HG02852 (cell line): ENCODE data around the gene MEGF11.

Experiments
- ATAC-seq: cut with Tn5 transposase; IDR thresholded peaks from one replicate; pipeline ENCODE4 v1.9.1; 2021; ENCODE audit warnings: mild to moderate bottlenecking, moderate library complexity; ENCODE audit not compliant: unreplicated experiment

MEGF11 gene

DNA sequence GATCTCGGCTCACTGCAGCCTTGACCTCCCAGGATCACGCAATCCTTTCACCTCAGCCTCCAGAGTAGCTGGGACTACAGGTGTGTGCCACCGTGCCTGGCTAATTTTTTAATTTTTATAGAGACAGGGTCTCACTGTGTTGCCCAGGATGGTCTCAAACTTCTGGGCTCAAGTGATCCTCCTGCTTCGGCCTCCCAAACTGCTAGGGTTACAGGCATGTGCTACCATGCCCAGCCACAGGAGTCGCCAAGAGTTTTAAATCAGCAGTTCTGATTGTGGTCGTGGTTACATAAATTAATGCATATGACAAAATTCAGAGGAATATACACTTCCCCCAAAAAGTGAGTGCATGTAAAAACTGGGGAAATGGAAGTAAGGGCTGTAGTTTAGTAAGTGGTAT, 32.9 kb downstream of the MEGF11 start:
- ATAC-seq, result no peak

DNA sequence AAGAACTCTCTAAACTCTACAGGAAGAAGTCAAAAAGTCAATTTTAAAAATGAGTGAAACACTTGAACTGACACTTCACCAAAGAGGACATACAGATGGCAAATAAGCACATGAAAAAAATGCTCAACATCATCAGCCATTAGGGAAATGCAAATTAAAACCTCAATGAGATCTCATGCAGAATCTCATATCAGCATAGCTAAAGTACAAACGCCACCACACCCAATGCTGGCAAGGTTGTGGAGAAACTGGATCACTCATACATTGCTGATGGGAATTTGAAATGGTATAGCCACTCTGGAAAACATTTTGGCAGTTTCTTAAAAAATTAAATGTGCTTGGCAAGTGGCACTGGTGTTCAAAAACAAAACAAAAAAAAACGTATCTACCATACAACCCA, 34.2 kb downstream of the MEGF11 start:
- ATAC-seq, result no peak

DNA sequence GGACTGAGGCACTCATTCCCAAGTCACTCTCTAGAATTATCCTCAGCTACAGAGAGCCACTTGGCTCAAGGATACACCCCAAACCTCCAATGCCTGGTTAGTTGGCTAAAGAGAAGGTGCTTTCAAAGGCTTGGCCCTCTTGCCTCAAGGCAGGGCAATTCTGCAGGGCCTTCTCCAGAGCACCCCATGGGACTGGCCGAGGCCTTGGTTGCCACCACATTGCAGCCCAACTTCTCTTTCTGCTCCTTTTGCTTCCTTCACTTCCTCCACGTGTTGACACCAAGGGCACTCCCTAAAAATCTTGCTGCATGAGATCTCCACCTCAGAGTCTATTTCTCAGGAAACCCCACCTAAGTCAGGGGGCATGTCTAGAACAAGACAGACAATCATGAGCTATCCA, 36.7 kb downstream of the MEGF11 start:
- no peak for ATAC-seq

DNA sequence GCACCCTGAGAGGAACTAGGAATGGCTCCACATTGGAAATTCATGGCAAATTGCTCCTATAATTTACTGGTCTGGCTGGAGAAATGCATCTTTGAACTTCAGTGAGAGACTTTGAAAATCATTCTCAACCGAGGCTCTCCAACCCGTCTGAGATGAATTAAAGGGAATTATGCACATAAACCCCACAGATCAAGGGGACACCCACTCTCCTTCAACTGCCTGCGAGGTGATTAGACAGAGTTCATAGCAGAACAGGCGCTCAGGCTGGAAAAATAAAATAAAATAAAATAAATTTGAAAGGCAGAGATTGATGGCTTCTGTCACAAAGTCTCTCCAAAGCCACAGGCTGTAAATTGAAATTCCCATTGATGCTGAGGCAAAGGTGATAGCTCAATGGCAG, 37.7 kb downstream of the MEGF11 start:
- no peak for ATAC-seq

DNA sequence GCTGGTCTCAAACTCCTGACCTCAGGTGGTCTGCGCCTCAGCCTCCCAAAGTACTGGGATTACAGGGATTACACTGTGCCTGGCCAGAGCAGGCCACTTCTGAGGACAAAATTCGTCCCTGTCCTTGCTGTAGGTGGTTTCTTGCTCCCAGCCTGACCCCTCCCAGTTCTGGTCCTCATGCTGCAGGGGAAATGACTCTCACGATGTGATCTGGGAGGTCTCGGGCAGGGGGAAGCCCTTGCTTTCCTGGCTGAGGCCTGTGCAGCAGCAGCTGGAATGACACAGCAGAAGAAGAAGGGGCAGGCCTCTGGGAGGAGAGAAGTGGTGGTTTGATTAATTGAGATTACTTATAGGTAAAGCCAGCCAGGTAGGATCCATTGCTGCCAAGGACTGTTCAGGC, 39.3 kb downstream of the MEGF11 start:
- no peak for ATAC-seq

DNA sequence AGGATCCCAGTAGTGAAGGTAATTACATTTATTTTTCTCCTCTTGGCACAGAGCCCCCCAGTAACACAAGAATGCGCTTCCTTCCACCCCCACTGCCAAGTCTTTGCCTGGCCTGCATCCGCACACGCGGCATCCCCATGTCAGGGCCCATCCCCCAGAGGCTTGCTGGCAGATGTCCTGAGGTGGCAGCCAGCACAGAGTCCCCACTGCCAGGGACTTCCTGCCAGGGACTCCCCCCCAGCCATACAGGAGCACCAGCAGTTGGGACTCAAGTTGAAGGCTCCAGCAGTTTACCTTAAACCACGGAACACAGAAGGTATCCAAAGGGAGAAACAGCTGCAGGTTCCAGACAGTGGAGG, 41.0 kb downstream of the MEGF11 start:
- ATAC-seq, result no peak

DNA sequence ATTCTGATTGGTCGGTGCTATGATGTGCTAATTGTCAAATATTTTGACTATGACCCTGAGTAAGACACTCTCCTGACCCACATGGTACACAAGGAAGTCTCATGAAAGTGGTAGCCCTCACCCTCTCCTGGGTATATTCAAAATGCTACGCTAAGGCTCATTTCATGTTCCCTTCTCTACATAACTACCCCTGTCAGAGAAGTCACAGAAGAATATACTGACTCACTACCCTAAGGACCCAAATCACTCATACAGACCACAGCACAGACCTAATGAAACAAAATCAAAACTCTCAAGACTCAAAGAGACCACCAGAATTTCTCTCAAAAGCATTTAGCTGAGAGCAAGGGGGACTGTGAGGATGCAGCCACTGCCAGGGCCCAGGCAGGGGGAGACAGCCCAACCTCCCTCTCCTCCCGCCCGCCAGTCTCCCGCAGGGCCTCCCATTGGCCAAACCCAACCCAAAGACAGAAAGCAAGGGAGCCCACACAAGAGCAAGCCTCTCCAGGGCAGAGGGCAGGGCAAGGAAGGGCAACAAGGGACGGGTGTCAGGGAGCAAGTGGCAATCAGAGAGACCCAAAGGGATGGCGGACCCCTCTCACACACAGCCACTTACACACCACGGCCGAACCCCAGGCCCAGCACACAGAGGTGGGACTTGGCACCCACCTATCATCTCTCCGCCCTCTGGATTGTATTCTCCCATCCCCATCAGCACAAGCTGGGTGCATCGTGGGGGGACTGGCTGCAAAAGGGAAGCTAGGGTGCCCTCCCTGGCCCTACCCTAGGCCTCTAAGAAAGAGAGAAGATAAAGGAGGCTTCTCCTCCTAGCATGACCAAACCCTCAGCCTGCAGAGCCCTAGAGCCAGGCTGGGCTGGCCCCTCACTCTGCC, 41.6 kb downstream of the MEGF11 start:
- ATAC-seq, result no peak

DNA sequence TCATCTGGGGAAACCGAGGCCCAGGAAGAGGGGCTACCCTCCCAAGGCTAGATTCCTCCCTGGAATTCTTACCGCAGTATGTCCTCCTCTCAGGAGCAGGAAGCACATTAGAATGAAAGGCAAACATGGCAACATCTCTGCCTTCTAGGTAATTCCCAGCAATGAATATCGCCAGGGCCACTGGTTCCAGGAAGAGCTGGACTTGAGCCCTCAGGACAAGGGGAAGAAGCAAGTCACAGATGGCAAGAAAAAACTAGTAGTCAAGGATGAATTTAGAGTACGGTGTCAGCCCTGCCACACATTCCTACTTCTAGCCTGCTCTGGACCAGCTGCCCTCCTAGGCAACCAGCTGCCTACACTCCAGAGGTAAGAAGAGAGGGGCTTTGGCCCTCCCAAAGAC, 42.9 kb downstream of the MEGF11 start:
- no peak for ATAC-seq

DNA sequence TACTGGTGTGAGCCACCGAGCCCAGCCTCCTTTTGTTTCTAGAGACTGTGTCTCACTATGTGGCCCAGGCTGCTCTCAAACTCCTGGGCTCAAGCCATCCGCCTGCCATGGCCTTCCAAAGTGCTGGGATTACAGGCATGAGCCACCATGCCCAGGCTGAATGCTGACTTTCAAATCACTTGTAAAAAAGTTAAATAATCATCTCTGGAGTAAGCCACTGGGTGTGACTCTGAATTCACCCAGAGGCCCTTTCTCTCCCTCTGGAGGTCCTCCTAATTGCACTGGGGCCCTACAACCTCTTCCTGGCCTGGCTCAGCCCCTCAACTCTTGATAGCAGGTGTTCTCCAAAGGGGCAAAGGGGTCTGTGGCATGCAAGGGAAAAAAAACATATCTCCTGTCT, 54.8 kb downstream of the MEGF11 start:
- ATAC-seq, result no peak

DNA sequence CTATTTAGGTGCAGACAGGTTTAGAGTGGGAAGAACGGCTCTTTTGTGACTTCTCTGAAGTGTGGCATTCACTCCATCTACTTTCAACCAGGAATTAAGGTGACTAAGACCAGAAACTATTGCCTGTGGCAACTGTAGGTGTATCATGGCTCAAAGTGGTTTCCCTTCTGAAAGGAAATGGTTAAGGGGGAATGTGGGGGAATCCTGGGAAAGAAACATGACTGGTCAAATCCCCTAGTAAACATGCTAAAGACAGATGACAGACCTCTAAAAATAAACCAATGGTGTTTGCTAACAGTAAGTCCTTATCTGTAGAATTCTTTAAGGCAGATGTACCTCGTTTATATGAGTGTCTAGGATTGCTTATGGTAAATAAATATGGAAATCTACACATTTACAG, 56.9 kb downstream of the MEGF11 start:
- ATAC-seq, result no peak

DNA sequence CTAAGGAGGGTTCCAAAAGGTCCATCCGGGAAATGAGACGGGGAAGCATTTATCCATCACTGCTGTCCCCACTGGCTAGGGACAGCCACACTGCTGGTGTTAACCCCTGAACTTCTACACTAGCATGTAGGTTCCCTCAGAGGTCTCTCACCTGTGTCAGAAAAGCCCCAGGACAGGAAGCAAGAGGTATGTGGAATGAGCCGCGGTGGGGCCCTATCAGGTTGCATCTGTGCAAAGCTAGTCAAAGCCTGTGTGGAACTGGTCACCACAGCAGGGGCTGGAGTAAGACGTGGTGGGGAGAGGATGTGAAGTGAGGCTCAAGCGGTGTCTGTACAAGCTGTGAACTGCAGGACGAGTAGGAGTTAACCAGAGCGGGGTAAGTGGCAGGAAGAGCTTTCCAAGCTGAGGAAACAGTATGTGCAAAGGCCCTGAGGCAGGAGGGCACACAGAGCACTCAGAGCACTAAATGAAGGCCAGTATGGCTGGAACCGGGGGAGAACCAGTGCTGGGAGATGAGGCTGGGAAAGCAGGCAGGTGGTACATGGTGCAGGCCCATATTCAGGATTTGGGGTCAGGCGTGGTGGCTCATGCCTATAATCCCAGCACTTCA, 57.8 kb downstream of the MEGF11 start:
- ATAC-seq, result no peak

DNA sequence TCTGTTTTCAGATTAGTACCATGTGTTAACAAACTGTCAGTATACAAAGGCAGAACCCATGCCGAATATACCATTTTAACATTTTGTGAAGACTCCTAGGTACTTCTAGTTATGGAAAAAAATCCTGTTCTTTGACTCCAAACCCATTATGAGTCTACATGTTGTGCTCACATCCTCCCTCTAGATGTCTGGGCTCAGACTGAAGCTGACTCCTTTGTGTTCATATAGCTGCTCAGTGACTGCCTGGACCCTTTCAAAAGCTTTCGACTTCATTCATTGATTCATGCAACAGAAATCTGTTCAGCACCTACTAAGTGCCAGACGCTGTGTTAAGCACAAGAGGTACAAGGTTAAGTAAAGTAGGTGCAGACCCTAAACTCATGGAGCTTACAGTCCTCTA, 60.5 kb downstream of the MEGF11 start:
- no peak for ATAC-seq

DNA sequence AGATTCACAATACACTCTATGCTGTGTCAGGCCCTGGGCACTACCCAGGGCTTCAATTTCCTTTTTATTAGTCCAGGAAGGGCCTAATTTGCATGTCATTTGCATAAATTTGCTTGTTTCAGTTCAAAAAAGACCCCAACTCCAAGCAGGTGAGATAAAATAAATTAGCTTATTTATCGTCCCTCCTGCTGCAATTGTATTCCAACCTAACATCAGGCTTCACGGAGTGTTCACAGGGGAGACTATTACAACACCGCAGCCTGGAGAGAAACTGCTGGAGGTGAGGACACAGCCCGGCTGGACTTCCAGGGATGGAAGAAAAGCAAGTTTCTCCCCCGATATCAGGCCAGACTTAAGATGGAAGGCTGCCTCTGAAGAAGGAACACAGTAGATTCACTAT, 62.8 kb downstream of the MEGF11 start:
- ATAC-seq, result no peak

DNA sequence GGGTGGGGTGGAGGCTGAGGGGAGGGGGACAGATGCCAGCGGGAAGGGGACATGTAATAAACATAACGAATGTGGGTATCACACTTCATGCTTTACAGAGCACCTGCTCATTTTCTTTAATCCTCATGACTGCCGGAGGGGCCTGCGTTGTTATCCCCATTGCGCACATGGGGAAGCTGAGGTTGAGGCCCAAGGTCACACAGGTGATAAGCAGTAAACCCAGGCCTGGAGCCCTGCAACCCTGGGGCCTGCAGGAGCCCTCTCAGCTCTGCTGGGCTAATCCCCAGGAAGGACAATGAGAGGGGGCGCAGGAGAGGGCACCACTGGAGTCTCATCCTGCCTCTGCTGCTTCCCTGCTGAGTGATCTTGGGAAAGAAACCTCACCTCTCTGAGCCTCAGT, 64.3 kb downstream of the MEGF11 start:
- ATAC-seq, result no peak

DNA sequence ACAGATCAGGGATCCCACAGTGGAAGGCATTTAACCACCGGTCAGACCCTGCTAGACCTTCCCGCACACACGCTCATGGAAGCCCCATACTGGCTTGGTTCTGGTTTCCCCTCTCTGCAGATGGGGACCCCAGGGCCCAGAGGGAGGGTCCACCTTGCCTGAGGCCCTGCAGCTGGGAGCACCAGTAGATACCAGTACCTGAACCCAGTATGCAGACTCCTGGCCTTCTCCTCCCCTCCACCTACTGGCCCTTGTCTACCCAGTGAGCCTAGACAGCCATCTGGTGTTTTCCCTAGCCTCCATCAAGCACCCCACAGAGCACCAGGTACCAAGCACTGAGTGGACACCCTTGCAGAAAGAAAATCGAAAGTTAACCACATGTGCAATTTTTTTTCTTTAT, 65.1 kb downstream of the MEGF11 start:
- no peak for ATAC-seq

DNA sequence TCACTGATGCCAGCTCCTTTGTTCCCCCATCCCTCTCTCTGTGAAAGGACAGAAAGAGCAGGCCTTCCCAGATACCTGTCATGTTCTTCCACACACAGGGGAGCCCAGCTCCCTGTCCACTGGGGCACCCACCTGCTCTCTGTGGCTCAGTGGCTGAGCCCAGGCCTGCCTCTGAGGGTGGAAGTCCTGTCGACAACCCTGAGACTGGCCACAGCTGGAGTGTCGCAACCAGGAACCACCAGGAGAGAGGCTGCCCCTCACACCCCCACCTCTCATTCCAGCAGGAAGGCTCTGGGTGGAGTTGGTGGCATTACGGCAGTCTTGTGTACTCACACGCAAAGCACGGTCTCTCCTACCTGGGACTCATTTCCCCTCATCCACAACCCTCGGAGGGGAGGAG, 66.3 kb downstream of the MEGF11 start:
- no peak for ATAC-seq

DNA sequence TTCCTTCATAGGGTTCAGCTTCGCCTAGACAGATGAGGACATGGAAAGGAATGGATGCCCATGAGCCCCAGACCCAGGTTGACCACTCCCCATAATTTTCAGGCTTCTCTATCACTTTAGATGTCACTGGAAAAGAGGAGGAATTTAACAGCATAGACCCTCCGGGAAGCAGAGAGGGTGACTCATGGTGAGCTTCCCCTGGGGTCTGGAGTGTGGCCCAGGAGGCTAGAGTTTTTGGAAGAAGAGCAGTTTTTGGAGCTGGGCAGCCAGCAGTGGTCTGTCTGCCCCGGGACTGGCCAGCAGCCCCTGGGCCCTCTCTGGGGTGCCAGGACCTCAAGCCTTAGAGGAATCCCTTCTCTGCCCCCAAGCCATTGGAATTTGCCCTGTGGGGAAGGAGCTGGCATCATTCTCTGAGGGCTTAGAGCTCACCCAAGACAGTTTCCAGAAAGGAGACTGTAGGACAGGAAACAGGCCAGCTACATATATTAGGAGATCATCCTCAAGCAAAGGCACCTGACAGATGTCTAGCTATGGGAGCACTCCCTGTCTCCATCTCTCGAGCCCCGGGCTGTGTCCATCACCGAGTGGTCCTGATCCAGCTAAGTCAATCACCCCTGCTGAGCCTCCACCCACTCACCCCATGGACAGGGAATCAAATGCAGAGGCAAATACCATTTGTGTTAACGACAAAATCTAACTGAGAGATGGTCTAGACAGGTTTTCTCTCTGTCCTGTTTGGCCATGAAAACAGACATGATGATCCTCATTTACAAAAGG, 67.3 kb downstream of the MEGF11 start:
- no peak for ATAC-seq

DNA sequence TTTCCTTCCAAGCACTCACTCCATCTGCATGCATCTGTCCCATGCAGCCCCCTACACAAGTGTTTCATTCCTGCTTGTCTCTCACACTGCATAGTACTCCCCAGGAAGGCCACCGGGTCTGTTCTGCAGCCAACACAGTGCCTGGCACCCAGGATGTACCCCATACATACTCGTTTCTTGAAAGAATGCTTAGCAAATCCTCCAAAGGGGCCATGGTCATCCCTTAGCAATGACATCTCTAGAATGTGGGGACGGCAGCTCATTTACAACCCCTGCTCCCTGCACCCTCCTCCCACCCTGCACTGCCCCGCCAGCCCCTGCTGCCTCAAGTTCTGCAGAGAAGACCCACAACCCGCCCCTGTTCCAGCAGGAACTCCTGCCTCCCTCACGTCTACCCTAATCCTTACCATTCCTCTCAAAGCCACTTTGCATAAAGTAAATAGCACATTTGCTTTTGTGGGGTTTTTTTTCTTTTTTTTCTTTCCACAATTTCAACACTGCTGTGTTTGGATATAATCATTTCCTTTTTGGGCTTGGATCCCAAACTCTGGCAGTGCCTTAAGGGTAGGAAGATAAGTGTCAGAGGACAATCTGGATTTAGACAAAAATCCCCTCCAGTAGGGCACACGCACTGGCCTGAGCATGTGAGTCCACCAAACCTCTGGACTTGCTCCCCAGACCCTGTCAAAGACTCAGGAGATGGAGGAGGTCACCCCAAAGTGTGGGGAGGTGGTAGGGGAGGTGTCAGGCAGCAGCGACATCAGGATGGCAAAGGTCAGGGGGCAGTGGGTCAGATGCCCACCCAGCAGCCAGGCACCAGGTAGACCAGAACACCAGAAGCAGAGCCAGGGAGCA, 68.4 kb downstream of the MEGF11 start:
- no peak for ATAC-seq

DNA sequence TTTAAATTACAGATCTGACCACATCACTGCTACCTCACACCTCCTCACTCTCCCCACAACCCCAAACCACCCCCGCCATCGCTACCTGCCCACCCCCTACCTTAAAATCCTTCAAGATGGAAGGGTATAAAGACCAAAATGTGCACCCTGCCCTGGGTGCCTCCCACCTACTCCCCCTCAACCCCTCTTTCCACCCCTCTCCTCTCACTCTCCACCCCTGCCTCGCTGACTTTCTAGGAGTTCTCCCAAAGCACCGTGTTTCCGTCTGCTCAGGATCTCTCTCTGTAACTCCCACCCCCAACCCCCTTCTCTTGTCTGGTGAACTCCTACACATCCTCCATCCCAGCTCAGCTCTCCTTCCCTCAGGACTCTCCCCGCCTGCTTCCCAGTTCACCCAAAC, 69.1 kb downstream of the MEGF11 start:
- ATAC-seq, result no peak

DNA sequence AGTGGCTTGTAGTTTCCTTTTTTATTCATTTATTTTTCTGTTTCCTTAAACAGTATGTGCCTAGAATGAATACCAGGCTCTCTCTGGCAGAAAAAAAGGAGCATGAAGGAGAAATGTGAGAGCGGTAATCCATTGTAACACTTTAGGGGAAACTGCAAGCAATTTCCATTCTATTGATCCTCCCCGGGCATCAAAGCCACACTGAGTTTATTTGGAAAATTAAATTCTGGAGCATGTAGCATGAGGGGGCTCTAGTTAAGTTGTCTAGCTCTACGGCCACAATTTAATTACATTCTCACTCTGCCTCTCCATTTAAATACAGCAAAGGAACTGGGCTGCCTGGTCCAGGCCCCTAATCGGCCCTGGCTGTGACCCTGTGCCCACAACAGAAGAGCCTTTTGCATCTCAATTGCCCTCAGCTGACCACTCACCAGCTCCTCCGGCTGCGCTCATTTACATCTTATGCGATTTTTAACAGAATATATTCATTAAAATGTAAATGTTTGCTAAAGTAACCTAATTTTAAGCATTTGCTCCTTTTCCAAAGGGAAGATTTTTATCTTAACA, 72.9 kb downstream of the MEGF11 start:
- no peak for ATAC-seq

DNA sequence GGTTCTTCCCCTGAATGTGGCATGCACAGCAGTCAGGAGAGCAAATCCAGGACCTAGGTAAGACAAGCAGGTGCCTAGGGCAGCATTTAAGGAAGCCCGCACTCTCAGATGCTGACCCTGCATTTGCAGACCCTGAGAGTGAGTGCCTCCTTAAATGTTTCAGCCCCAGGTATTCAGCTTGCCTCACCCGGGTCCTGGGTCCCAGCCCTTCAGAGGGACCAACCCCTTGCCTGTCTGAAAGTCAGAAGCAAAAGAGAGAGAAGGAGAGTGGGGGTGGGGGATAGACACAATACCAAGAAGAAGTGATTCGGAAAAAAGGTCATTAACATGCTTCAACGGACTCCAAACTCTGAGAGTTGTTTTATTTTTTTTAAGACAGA, 75.0 kb downstream of the MEGF11 start:
- ATAC-seq, result no peak
